GM12875 (cell line): ENCODE results near the gene PPT2.

Source experiments
- H3K4me3 ChIP-seq: one replicate; pipeline ENCODE4 v1.5.1; 2011; ENCODE audit warnings: low read depth, low read length, control low read depth
- TF ChIP-seq, protein P1 (sequence below): IDR thresholded peaks from 2 replicates; pipeline ENCODE4 v1.5.1; 2011; ENCODE audit warnings: low read depth, mild to moderate bottlenecking, control low read depth, inconsistent platforms, low read length, moderate library complexity, borderline replicate concordance; ENCODE audit not compliant: insufficient read depth

Gene PPT2

DNA sequence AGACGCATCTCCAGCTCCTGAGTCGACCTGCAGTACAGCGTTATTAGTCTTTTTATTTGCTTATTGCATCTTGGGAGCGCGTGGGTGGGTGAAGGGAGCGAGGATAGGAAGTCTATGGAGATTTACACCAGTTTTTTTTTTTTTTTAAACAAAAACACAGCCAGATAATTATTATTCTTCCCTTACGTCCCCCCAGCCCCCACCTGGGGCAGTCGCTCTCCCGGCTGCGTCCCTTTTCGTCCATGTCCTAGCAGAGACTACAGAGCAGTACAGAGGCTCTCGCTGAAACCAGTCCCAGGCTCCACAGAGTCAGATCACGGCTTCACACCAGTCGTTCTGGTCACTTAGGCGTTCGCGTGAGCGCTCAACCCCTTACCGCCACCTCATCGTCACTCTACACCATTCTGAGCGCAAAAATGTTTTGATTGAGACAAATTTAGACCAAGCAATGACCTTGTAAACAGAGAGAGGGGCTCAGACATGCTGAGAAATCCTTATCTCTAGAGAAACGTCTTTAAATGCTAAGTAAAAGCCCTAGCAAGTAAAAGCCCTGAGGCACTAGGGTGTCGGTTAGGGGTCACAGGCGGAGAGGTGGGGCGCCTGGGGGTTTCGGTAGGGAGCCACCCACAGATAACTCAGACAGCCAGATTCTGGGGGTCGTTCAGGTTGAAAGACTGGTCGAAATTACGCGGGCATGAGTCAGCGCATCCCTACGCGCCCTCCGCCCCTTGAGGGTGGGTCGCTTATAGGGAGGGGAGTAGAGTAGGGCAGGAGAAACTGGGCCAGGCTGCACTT lies 975 bp upstream of the PPT2 start:
- no peak overlapping the region for H3K4me3 ChIP-seq
- TF ChIP-seq, protein P1, sequence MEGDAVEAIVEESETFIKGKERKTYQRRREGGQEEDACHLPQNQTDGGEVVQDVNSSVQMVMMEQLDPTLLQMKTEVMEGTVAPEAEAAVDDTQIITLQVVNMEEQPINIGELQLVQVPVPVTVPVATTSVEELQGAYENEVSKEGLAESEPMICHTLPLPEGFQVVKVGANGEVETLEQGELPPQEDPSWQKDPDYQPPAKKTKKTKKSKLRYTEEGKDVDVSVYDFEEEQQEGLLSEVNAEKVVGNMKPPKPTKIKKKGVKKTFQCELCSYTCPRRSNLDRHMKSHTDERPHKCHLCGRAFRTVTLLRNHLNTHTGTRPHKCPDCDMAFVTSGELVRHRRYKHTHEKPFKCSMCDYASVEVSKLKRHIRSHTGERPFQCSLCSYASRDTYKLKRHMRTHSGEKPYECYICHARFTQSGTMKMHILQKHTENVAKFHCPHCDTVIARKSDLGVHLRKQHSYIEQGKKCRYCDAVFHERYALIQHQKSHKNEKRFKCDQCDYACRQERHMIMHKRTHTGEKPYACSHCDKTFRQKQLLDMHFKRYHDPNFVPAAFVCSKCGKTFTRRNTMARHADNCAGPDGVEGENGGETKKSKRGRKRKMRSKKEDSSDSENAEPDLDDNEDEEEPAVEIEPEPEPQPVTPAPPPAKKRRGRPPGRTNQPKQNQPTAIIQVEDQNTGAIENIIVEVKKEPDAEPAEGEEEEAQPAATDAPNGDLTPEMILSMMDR = no peak

DNA sequence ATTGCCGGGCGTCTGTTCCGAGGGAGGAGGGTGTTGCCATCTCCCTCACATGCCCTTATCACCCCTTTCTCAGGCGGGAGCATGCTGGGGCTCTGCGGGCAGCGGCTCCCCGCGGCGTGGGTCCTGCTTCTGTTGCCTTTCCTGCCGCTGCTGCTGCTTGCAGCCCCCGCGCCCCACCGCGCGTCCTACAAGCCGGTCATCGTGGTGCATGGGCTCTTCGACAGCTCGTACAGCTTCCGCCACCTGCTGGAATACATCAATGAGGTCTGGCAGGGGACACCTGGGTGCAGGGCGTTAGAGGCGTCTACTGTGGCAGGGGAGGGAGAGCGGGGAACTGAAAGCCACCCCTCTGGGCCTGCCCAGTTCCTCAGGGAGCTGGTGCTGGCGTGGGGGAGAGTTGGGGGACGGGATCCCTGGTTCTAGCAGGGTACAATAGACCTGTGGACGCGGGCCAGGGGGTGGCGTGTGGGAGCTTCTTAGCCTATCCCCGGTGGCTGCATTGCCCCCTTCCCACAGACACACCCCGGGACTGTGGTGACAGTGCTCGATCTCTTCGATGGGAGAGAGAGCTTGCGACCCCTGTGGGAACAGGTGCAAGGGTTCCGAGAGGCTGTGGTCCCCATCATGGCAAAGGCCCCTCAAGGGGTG lies 697 bp downstream of the PPT2 start:
- H3K4me3 ChIP-seq = peak overlapping the region; percentile 51
- TF ChIP-seq, protein P1 = peak; percentile 59; the same call in 1 of the 2 replicates

DNA sequence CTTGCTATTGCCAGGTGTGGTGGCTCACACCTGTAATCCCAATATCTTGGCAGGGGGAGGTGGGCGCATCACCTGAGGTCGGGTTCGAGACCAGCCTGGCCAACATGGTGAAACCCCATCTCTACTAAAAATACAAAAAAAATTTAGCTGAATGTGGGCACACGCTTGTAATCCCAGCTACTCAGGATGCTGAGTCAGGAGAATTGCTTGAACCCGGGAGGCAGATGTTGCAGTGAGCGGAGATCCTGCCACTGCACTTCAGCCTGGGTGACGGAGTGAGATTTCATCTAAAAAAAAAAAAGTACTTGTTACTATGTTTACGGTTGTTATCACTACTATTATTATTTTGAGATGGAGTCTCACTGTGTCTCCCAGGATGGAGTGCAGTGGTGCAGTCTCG lies 3.0 kb downstream of the PPT2 start:
- no peak overlapping the region for H3K4me3 ChIP-seq
- TF ChIP-seq, protein P1 = no peak

DNA sequence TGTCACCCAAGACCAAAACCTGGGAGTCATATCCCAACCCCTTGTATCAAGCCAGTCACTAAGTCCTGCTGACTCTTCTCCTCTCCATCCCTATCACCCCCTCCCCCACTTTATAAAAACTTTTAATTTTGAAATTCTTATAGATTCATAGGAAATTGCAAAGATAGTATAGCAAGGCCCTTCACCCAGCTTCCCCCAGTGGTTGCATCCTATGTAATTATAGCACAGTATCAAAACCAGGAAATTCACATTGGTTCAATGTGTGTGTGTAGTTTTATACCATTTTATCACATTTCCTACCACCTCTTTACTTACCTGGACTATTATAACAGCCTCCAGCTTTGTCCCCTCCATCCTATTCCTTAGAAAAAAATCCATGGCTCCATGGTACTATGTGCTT lies 4.1 kb downstream of the PPT2 start:
- no peak overlapping the region for H3K4me3 ChIP-seq
- TF ChIP-seq, protein P1 = no peak

DNA sequence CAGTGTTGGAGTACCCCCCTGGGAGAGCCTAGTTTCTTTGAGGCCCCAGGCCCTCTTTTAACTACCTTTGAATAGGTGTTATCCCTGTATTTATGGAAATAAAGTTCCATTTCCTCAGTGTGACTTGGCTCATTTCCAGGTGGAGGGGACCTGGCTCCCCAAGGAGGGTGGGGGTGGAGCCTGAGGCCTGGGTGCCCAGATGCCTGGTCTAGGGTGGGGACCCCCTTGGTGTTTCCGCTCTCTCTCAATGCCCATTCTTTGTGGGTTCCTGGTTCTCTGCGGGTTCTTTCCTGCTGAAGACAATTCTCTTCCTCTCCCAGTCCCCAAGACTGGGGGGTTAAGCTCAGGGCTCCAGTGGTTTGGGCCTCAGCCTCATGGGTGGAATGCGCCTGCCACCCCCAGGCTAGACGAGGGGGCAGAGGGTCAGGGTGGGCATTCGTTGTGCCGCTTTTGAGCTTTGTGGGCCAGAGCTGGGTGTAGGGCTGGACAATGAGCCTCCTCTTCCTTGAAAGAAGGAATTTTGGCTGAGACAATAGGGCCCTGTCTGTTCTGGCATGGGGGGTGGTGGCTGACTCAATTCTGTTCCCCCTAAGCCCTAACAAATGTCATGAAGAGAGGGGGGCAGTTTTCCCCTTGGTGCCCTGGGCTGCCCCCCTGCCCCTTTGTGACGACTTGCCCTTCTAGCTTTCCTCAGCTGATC lies 9.8 kb downstream of the PPT2 start:
- TF ChIP-seq, protein P1 = no peak
- no peak overlapping the region for H3K4me3 ChIP-seq

DNA sequence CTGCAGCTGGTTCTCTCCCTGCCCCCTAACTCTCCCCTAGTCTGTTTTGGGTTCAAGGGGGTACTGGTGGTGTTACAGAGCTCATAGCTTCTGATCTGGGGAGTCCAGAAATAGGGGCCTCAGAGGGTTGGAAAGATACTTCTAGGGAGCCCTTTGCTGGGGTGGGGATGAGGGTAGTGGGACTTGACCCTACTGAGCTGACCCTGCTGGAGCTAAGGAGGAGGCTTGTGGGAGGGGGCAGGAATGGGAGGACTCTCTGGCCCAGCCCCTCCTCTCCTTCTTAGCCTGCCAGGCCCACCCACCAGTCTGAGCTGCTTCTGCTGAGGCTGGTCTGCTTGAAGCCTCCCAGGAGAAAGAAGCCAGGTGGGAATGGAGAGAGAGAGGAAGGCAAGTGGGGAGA lies 10.4 kb downstream of the PPT2 start, which contains the start of gene EGFL8:
EGFL8 (plus strand) TSS at position 301 of the 400 bp plus-strand sequence. CDS start 1,571 bp downstream, outside the sequence.
- no peak within 1 kb of the TSS for H3K4me3 ChIP-seq
- TF ChIP-seq, protein P1 = no peak
